Measurements from ENCODE around the gene CRLF1.

DNA sequence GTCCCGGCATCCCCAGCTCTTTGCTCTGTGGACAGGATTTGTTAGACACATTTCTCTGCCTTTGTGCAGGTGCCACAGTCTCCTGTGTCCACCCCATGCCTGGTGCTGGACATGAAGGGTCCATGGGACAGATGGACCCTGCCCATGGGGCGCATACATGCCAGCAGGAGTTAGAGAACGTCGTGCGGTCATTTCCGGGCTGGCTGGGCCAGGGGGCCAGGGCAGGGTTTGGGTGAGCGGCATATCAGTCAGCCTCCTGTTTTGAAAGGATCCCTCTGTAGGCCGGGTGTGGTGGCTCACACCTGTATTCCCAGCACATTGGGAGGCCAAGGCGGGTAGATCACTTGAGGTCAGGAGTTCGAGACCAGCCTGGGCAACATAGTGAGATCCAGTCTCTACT is 41.2 kb upstream of the CRLF1 start:
- no peak for TF ChIP-seq CTCF (IDR thresholded peaks at IDR 0.05)
- TF ChIP-seq POLR2AphosphoS5 (IDR thresholded peaks at IDR 0.05) = no peak

All from stomach (tissue), 4 donors.